ENCODE results near the gene FASLG.
"Not testable (repeated sequence)": the region's sequence is repeated elsewhere in the genome, so short reads cannot be mapped to it uniquely, and the experiment has no call there.

The FASLG gene

DNA sequence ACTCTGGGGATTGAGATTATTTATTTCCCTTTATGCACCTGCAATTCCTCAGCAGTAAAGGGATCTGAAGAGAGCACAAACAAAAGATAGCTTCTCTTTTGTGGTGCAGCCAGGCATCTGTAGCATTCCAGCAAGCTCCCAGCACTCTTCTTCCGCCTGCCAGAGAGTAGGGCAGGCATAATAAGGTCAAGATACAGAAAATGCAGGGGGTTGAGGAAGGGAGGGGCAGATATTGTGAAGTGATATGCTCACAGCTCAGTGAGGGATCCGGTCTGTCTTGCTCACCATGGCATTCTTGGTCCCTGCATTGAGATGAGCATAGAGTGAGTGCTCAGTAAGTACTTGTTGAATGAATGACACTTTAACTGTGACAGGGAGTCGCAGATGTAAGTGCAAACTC is 23.9 kb downstream of the FASLG start:
- Histone ChIP-seq H3K4me3 (ENCODE audit: low read length) (no peak overlapping the region), H3K27me3 (ENCODE audit: insufficient read depth, low read length) (no peaks in the 10 kb centered on the region), H3K36me3 (ENCODE audit: insufficient read depth, low read length) (no peaks in the 10 kb centered on the region), H3K4me1 (ENCODE audit: insufficient read depth, low read length) (peaks cover 9% of the 10 kb centered on the region), H3K9ac (ENCODE audit: low read depth, low read length) (no peak overlapping the region; the same call in 1 of the 2 replicates), H3K9me3 (ENCODE audit: insufficient read depth, low read depth, low read length) (no peaks in the 10 kb centered on the region), H3K27ac (ENCODE audit: low read depth, low read length) (0 out of 2 replicates have a peak overlapping the region, but pooled peaks have one; percentile 16)
- WGBS: 61% methylated on average over 3 of the region's 3 CpGs

DNA sequence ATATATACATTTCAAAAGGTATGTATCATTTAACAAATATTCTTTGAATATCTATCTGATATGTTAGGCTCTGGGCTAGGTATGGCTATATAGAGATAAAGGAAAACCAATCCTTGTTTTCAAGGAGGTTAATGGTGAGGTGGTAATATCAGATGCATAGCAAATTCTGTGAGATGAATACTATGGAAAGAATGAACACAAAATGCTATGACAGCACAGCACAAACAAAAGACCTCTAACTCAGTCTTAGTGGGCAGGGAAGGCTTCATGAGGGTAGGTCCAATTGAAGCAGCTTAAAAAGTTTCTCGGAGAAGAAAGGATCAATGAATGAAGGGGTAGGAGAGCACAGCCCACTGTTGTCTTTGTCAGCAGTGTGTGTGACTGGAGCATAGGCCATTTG is 27.2 kb downstream of the FASLG start:
- no peaks in the 10 kb centered on the region for H3K36me3 ChIP-seq (ENCODE audit: insufficient read depth, low read length)
- H3K9me3 ChIP-seq (ENCODE audit: insufficient read depth, low read depth, low read length): no peaks in the 10 kb centered on the region
- no peaks in the 10 kb centered on the region for H3K27me3 ChIP-seq (ENCODE audit: insufficient read depth, low read length)
- H3K9ac ChIP-seq (ENCODE audit: low read depth, low read length): no peak overlapping the region
- H3K27ac ChIP-seq (ENCODE audit: low read depth, low read length): no peak overlapping the region
- H3K4me1 ChIP-seq (ENCODE audit: insufficient read depth, low read length): peaks cover 4% of the 10 kb centered on the region; the same call in 1 of the 2 replicates
- H3K4me3 ChIP-seq (ENCODE audit: low read length): no peak overlapping the region
- WGBS: 89% methylated on average over 1 of the region's 1 CpG

- H3K9ac ChIP-seq (ENCODE audit: low read depth, low read length); H3K36me3 ChIP-seq (ENCODE audit: insufficient read depth, low read length); H3K27me3 ChIP-seq (ENCODE audit: insufficient read depth, low read length); H3K9me3 ChIP-seq (ENCODE audit: insufficient read depth, low read depth, low read length); H3K4me1 ChIP-seq (ENCODE audit: insufficient read depth, low read length); H3K4me3 ChIP-seq (ENCODE audit: low read length); H3K27ac ChIP-seq (ENCODE audit: low read depth, low read length): not testable (repeated sequence)
- 90% methylated on average over 2 of the region's 2 CpGs for WGBS
These were observed 29.7 kb downstream of the FASLG start for GRCh38 chr1:172688428-172689085.

- H3K4me3 ChIP-seq (ENCODE audit: low read length); H3K9me3 ChIP-seq (ENCODE audit: insufficient read depth, low read depth, low read length); H3K4me1 ChIP-seq (ENCODE audit: insufficient read depth, low read length); H3K9ac ChIP-seq (ENCODE audit: low read depth, low read length); H3K36me3 ChIP-seq (ENCODE audit: insufficient read depth, low read length); H3K27ac ChIP-seq (ENCODE audit: low read depth, low read length); H3K27me3 ChIP-seq (ENCODE audit: insufficient read depth, low read length): not testable (repeated sequence)
- 96% methylated on average over 1 of the region's 1 CpG for WGBS
These were observed 32.0 kb downstream of the FASLG start for GRCh38 chr1:172690925-172691324.

GRCh38 chr1:172697534-172698002 is 38.7 kb downstream of the FASLG start:
- no peaks in the 10 kb centered on the region for H3K27me3 ChIP-seq (ENCODE audit: insufficient read depth, low read length)
- WGBS: 84% methylated on average over 4 of the region's 4 CpGs
- no peak overlapping the region for H3K27ac ChIP-seq (ENCODE audit: low read depth, low read length)
- H3K9ac ChIP-seq (ENCODE audit: low read depth, low read length): no peak overlapping the region
- H3K4me3 ChIP-seq (ENCODE audit: low read length): no peak overlapping the region
- H3K36me3 ChIP-seq (ENCODE audit: insufficient read depth, low read length): no peaks in the 10 kb centered on the region
- H3K9me3 ChIP-seq (ENCODE audit: insufficient read depth, low read depth, low read length): no peaks in the 10 kb centered on the region
- H3K4me1 ChIP-seq (ENCODE audit: insufficient read depth, low read length): no peaks in the 10 kb centered on the region

- WGBS: 98% methylated on average over 2 of the region's 2 CpGs
- Histone ChIP-seq H3K36me3 (ENCODE audit: insufficient read depth, low read length) (no peaks in the 10 kb centered on the region), H3K4me3 (ENCODE audit: low read length) (no peak overlapping the region), H3K4me1 (ENCODE audit: insufficient read depth, low read length) (no peaks in the 10 kb centered on the region), H3K9ac (ENCODE audit: low read depth, low read length) (no peak overlapping the region), H3K27me3 (ENCODE audit: insufficient read depth, low read length) (no peaks in the 10 kb centered on the region), H3K9me3 (ENCODE audit: insufficient read depth, low read depth, low read length) (no peaks in the 10 kb centered on the region), H3K27ac (ENCODE audit: low read depth, low read length) (no peak overlapping the region)
These were observed 39.3 kb downstream of the FASLG start for GRCh38 chr1:172698224-172698623.

- H3K4me1 ChIP-seq (ENCODE audit: insufficient read depth, low read length): peaks cover 6% of the 10 kb centered on the region
- H3K27ac ChIP-seq (ENCODE audit: low read depth, low read length): no peak overlapping the region
- H3K27me3 ChIP-seq (ENCODE audit: insufficient read depth, low read length): no peaks in the 10 kb centered on the region
- no peak overlapping the region for H3K4me3 ChIP-seq (ENCODE audit: low read length)
- H3K9me3 ChIP-seq (ENCODE audit: insufficient read depth, low read depth, low read length): no peaks in the 10 kb centered on the region
- H3K36me3 ChIP-seq (ENCODE audit: insufficient read depth, low read length): no peaks in the 10 kb centered on the region
- 87% methylated on average over 3 of the region's 3 CpGs for WGBS
- H3K9ac ChIP-seq (ENCODE audit: low read depth, low read length): no peak overlapping the region
These were observed 40.2 kb downstream of the FASLG start for GRCh38 chr1:172699111-172699510.

GRCh38 chr1:172699695-172700227 is 40.9 kb downstream of the FASLG start:
- H3K4me3 ChIP-seq (ENCODE audit: low read length): no peak overlapping the region
- no peaks in the 10 kb centered on the region for H3K9me3 ChIP-seq (ENCODE audit: insufficient read depth, low read depth, low read length)
- 83% methylated on average over 4 of the region's 4 CpGs for WGBS
- H3K9ac ChIP-seq (ENCODE audit: low read depth, low read length): no peak overlapping the region
- peaks cover 11% of the 10 kb centered on the region for H3K4me1 ChIP-seq (ENCODE audit: insufficient read depth, low read length)
- no peak overlapping the region for H3K27ac ChIP-seq (ENCODE audit: low read depth, low read length)
- no peaks in the 10 kb centered on the region for H3K36me3 ChIP-seq (ENCODE audit: insufficient read depth, low read length)
- H3K27me3 ChIP-seq (ENCODE audit: insufficient read depth, low read length): no peaks in the 10 kb centered on the region

GRCh38 chr1:172700556-172700955 is 41.7 kb downstream of the FASLG start:
- Histone ChIP-seq H3K36me3 (ENCODE audit: insufficient read depth, low read length) (no peaks in the 10 kb centered on the region), H3K4me3 (ENCODE audit: low read length) (no peak overlapping the region), H3K4me1 (ENCODE audit: insufficient read depth, low read length) (peaks cover 14% of the 10 kb centered on the region), H3K27me3 (ENCODE audit: insufficient read depth, low read length) (no peaks in the 10 kb centered on the region), H3K9me3 (ENCODE audit: insufficient read depth, low read depth, low read length) (no peaks in the 10 kb centered on the region), H3K9ac (ENCODE audit: low read depth, low read length) (no peak overlapping the region), H3K27ac (ENCODE audit: low read depth, low read length) (no peak overlapping the region)
- 92% methylated on average over 3 of the region's 3 CpGs for WGBS

DNA sequence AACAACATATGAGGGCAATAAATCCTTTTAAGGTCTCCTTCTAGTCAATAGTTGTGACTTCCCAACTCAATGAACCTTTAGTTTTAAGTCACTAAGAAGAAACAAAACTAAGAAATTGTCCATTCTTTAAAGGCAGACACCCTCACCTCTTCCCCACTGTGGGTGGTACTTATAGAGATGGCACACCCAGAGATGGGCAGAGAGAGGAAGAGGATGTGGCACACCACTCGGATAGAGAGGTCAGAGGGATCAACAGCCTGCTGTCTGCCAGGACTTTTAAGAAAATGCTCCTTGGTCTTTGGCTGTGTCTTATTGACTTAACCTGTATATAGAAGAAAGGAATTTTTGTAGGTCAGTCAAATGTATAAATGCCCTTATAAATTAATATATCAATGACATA is 45.1 kb downstream of the FASLG start:
- Histone ChIP-seq H3K4me3 (ENCODE audit: low read length) (no peak overlapping the region), H3K36me3 (ENCODE audit: insufficient read depth, low read length) (no peaks in the 10 kb centered on the region), H3K4me1 (ENCODE audit: insufficient read depth, low read length) (peaks cover 14% of the 10 kb centered on the region), H3K9ac (ENCODE audit: low read depth, low read length) (no peak overlapping the region), H3K27ac (ENCODE audit: low read depth, low read length) (peak overlapping the region; percentile 68; the same call in 1 of the 2 replicates), H3K27me3 (ENCODE audit: insufficient read depth, low read length) (no peaks in the 10 kb centered on the region), H3K9me3 (ENCODE audit: insufficient read depth, low read depth, low read length) (no peaks in the 10 kb centered on the region)
- 81% methylated on average over 1 of the region's 1 CpG for WGBS

DNA sequence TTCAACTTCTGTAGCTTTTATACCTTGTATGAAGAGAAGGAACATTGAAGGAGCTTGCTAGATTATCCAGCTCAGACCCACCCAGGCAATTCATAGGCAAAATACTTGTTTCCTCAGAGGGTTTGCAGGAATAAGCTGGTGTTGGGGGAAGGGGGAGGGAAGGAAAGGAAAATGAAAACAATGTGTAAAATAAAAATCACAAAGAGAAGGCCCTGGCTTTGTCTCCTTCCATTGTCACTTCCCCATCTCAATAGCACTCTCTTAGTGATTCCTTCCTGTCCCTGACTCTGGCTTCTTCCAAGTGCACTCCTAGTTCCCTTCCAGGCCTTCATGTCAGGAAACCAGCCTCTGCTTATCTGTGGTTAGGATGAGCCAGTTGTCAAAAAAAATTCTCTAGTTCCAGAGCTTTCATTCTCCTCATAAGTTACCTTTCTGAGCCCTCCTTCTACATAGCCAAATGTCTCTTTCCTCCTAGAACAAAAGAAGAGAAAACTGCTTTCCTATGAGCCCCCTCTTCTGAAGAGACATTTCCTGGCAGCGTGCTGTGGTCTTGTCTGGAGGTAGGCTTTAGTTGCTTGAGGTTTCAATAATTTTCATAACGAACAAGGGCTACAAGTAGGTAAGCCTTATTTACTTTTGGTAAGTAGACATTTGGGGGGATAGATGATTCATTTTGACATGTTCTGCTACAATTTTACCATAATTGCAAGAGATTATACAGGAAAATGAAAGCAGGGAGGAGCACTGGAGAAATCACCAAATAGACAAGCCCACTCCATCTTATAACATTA is 45.7 kb downstream of the FASLG start:
- whole genome bisulfite sequencing: 93% methylated on average over 2 of the region's 2 CpGs
- Histone ChIP-seq H3K36me3 (ENCODE audit: insufficient read depth, low read length) (no peaks in the 10 kb centered on the region), H3K4me3 (ENCODE audit: low read length) (no peak overlapping the region), H3K27me3 (ENCODE audit: insufficient read depth, low read length) (no peaks in the 10 kb centered on the region), H3K4me1 (ENCODE audit: insufficient read depth, low read length) (peaks cover 14% of the 10 kb centered on the region), H3K9me3 (ENCODE audit: insufficient read depth, low read depth, low read length) (no peaks in the 10 kb centered on the region), H3K9ac (ENCODE audit: low read depth, low read length) (no peak overlapping the region), H3K27ac (ENCODE audit: low read depth, low read length) (peak overlapping the region; percentile 82; the same call in 1 of the 2 replicates)

All from HUES64 (cell line).